Suprapubic skin (tissue), 4 donors: ENCODE measurements around the gene COG5. TPM values are rescaled to one million over a fixed set of nuclear protein-coding genes. Genes with fewer than 3 reads are reported as not detected.

Source experiments
- DNase-seq, 2 donors: peaks; one replicate each; pipeline ENCODE4 v3.0.0-alpha.2; 2019; ENCODE audit warnings: low spot score in 2 of 2
- H3K27ac ChIP-seq: fragments of 200-600 bp; sonication (generic); one replicate; pipeline ENCODE4 v1.5.1; 2019
- H3K27me3 ChIP-seq: fragments of 200-600 bp; sonication (generic); one replicate; pipeline ENCODE4 v1.5.1; 2019
- H3K36me3 ChIP-seq: fragments of 200-600 bp; sonication (generic); one replicate; pipeline ENCODE4 v1.5.1; 2019
- H3K4me1 ChIP-seq: fragments of 200-600 bp; sonication (generic); one replicate; pipeline ENCODE4 v1.5.1; 2019
- H3K4me3 ChIP-seq: fragments of 200-600 bp; sonication (generic); one replicate; pipeline ENCODE4 v1.5.1; 2019; ENCODE audit warnings: mild to moderate bottlenecking
- H3K9me3 ChIP-seq: fragments of 200-600 bp; sonication (generic); one replicate; pipeline ENCODE4 v1.5.1; 2019
- EP300 ChIP-seq: sonication (generic); formaldehyde crosslinking; IDR thresholded peaks from one replicate; pipeline ENCODE4 v1.6.1; 2017; ENCODE audit warnings: antibody characterized with exemption
- POLR2A ChIP-seq, 2 donors: fragments of 450-650 bp; IDR thresholded peaks; one replicate each; pipeline ENCODE4 v1.6.1; 2017; ENCODE audit warnings: antibody characterized with exemption in 2 of 2, mild to moderate bottlenecking in 2 of 2, moderate library complexity in 2 of 2
- POLR2AphosphoS5 ChIP-seq, 3 donors: sonication (generic); formaldehyde crosslinking; IDR thresholded peaks; one replicate each; pipeline ENCODE4 v1.6.1; 2017; ENCODE audit warnings: antibody characterized with exemption in 3 of 3
- WGBS: methylation state at CpG from one replicate; pipeline ENCODE4 v1.1.5; 2018; 5-methylcytosine and 5-hydroxymethylcytosine counted together
- total RNA-seq, 4 donors: library from RNA; depleted of rRNA; stranded (reverse); fragments of >200 nt; gene quantifications; one replicate each; pipeline ENCODE4 v1.1.0, GENCODE V29; 2016
- TF ChIP-seq, protein P1 (sequence below), 2 donors: fragments of 200-600 bp in 1 of 2; fragments of 450-650 bp in 1 of 2; sonication (generic) in 1 of 2; IDR thresholded peaks; one replicate each; pipeline ENCODE4 v1.5.1; 2016 to 2019; ENCODE audit warnings: antibody characterized with exemption in 2 of 2, mild to moderate bottlenecking in 1 of 2, moderate library complexity in 1 of 2

Gene COG5
- total RNA-seq, 4 donors from 2014 or later: 31.1 to 60.1 (median 53.7) TPM

GRCh38 chr7:107294182-107294581 lies 269.5 kb downstream of the COG5 start:
- Histone ChIP-seq H3K27me3 (no peaks in the 10 kb centered on the region), H3K27ac (no peak overlapping the region), H3K4me3 (no peak overlapping the region), H3K4me1 (peaks cover 4% of the 10 kb centered on the region), H3K36me3 (peaks cover 6% of the 10 kb centered on the region), H3K9me3 (no peaks in the 10 kb centered on the region)
- no peak for TF ChIP-seq EP300
- WGBS: 91% methylated on average over 1 of the region's 1 CpG
- no peak for DNase-seq

DNA sequence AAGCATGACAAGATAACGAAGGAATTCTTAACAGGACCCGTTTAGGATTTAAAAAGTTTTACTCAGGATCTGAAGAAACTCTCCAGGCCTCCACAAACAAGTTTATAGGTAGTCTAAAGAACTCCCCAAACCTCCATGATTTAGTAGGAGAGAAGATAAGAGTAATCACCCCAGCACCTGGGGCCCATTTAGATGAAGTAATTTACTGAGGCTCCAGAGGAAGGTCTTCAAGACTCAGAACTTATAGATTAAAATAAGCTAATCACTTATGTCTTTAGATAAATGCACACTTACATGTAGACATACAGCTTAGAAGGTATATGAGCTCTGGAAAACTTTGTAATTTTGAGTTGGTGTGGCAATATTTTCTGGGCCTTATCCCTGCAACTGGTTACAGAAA lies 271.1 kb downstream of the COG5 start:
- H3K36me3 ChIP-seq: peaks cover 6% of the 10 kb centered on the region
- TF ChIP-seq EP300 (no peak), POLR2AphosphoS5 (IDR thresholded peaks at IDR 0.05) (no peak), POLR2A (IDR thresholded peaks at IDR 0.05) (no peak)
- TF ChIP-seq, protein P1, sequence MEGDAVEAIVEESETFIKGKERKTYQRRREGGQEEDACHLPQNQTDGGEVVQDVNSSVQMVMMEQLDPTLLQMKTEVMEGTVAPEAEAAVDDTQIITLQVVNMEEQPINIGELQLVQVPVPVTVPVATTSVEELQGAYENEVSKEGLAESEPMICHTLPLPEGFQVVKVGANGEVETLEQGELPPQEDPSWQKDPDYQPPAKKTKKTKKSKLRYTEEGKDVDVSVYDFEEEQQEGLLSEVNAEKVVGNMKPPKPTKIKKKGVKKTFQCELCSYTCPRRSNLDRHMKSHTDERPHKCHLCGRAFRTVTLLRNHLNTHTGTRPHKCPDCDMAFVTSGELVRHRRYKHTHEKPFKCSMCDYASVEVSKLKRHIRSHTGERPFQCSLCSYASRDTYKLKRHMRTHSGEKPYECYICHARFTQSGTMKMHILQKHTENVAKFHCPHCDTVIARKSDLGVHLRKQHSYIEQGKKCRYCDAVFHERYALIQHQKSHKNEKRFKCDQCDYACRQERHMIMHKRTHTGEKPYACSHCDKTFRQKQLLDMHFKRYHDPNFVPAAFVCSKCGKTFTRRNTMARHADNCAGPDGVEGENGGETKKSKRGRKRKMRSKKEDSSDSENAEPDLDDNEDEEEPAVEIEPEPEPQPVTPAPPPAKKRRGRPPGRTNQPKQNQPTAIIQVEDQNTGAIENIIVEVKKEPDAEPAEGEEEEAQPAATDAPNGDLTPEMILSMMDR (IDR thresholded peaks at IDR 0.05): no peak
- no peaks in the 10 kb centered on the region for H3K27me3 ChIP-seq
- peaks cover 4% of the 10 kb centered on the region for H3K4me1 ChIP-seq
- no peak overlapping the region for H3K4me3 ChIP-seq
- no peak for DNase-seq
- H3K27ac ChIP-seq: no peak overlapping the region
- H3K9me3 ChIP-seq: no peaks in the 10 kb centered on the region
- WGBS: 77% methylated on average over 2 of the region's 2 CpGs

- Histone ChIP-seq H3K4me3 (no peak overlapping the region), H3K4me1 (peaks cover 8% of the 10 kb centered on the region), H3K27me3 (no peaks in the 10 kb centered on the region), H3K27ac (no peak overlapping the region), H3K36me3 (peaks cover 6% of the 10 kb centered on the region), H3K9me3 (no peaks in the 10 kb centered on the region)
- TF ChIP-seq POLR2A (IDR thresholded peaks at IDR 0.05) (no peak), POLR2AphosphoS5 (IDR thresholded peaks at IDR 0.05) (no peak), EP300 (no peak)
- TF ChIP-seq, protein P1 (IDR thresholded peaks at IDR 0.05): no peak
- no peak for DNase-seq
- 50% methylated on average over 1 of the region's 1 CpG for WGBS
Observed at GRCh38 chr7:107291434-107291833, 272.3 kb downstream of the COG5 start.

GRCh38 chr7:107286751-107287621 lies 276.7 kb downstream of the COG5 start:
- DNase-seq: no peak
- Histone ChIP-seq H3K36me3 (peaks cover 13% of the 10 kb centered on the region), H3K4me1 (peaks cover 8% of the 10 kb centered on the region), H3K27me3 (no peaks in the 10 kb centered on the region), H3K4me3 (no peak overlapping the region), H3K27ac (no peak overlapping the region), H3K9me3 (no peaks in the 10 kb centered on the region)
- 80% methylated on average over 4 of the region's 4 CpGs for whole genome bisulfite sequencing
- TF ChIP-seq POLR2A (IDR thresholded peaks at IDR 0.05) (no peak), POLR2AphosphoS5 (IDR thresholded peaks at IDR 0.05) (no peak), EP300 (no peak)
- TF ChIP-seq, protein P1 (IDR thresholded peaks at IDR 0.05): no peak

DNA sequence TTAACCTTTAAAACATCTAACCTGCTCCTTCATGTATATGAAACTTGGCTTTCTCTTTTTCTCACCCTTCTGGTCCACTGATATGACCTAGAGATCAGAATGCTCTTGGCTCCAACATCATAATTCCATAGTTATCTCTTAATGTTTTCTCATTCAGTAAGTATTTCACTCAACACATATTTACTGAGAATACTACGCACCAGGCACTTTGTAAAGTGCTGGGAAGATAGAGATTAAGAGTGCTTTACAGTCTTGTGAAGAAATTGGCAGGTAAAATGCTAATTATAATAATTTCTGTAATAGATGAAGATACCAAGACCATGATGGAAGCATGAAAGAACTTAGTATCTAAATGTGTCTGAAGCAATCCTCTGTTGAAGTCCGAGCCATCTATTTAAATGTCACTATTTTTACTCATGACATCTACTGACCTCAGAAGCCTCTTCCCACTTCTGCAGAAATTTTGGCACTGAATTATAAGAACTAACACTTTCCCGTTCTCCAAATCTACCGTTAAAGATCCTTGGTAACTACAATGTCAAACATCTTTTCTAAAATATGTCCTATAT lies 278.7 kb downstream of the COG5 start:
- Histone ChIP-seq H3K27me3 (no peaks in the 10 kb centered on the region), H3K4me3 (no peak overlapping the region)
- DNase-seq: no peak

More for the DNA sequence above, 278.7 kb downstream of the COG5 start:
- no peak overlapping the region for H3K27ac ChIP-seq
- H3K9me3 ChIP-seq: no peaks in the 10 kb centered on the region
- H3K36me3 ChIP-seq: peaks cover 7% of the 10 kb centered on the region
- H3K4me1 ChIP-seq: peaks cover 3% of the 10 kb centered on the region
- 90% methylated on average over 4 of the region's 4 CpGs for WGBS
- TF ChIP-seq POLR2A (IDR thresholded peaks at IDR 0.05) (no peak), POLR2AphosphoS5 (IDR thresholded peaks at IDR 0.05) (no peak), EP300 (no peak)
- TF ChIP-seq, protein P1 (IDR thresholded peaks at IDR 0.05): no peak
